Endothelial cell of umbilical vein (primary cell): Measurements from ENCODE around the gene PI4KB. TPM values are rescaled to one million over a fixed set of nuclear protein-coding genes. Genes with fewer than 3 reads are reported as not detected.

Experiments used
- BruUV-seq: library from RNA; stranded (reverse); fragments of 400-500 nt; replicated peaks from 2 replicates; lab custom pipeline; 2021; lab: Mats Ljungman, UMichigan
- CTCF ChIA-PET: fragments of 300-600, 350-600 bp; sonication (Branson Sonifier 250); formaldehyde crosslinking; loops from one replicate; lab custom pipeline; 2021; ENCODE audit warnings: antibody characterized with exemption, inconsistent platforms; lab: Charles Lee
- POLR2A ChIA-PET: fragments of 300-600, 350-600 bp; sonication (Branson Sonifier 250); formaldehyde crosslinking; loops from one replicate; lab custom pipeline; 2021; ENCODE audit warnings: antibody characterized with exemption, inconsistent platforms; lab: Charles Lee
- DNase-seq: peaks from one replicate; pipeline ENCODE4 v3.0.0-alpha.2; 2011; ENCODE audit warnings: low read depth, low spot score
- FAIRE-seq: peaks from 2 replicates; lab custom pipeline; 2011; peaks lifted over from hg19 to GRCh38; lab: Jason Lieb, UNC
- H2AFZ ChIP-seq: 2 replicates; pipeline ENCODE4 v1.6.0; 2012; ENCODE audit warnings: low read depth, low read length, control low read depth, inconsistent platforms
- H3K27ac ChIP-seq: 2 replicates; pipeline ENCODE4 v1.5.1; 2011; ENCODE audit warnings: low read depth, mild to moderate bottlenecking, control low read depth, low read length, moderate library complexity; ENCODE audit not compliant: insufficient read depth
- H3K27me3 ChIP-seq, 2 experiments: 2 replicates each; pipeline versions ENCODE4 v1.6.0 to v1.6.1; 2011; ENCODE audit warnings: low read length in 2 of 2, mixed read lengths in 1 of 2; ENCODE audit not compliant: control insufficient read depth in 2 of 2, insufficient read depth in 2 of 2
- H3K36me3 ChIP-seq, 2 experiments: 2 replicates in 1 of 2; 3 replicates in 1 of 2; pipeline ENCODE4 v1.5.1; 2011; ENCODE audit warnings: low read length in 2 of 2, mild to moderate bottlenecking in 1 of 2, moderate library complexity in 1 of 2; ENCODE audit not compliant: control insufficient read depth in 2 of 2, insufficient read depth in 2 of 2; ENCODE audit errors: extremely low read depth in 1 of 2
- H3K4me1 ChIP-seq: 3 replicates; pipeline ENCODE4 v1.5.1; 2011; ENCODE audit warnings: mild to moderate bottlenecking, low read length; ENCODE audit not compliant: control insufficient read depth, insufficient read depth; ENCODE audit errors: extremely low read depth
- H3K4me2 ChIP-seq: 2 replicates; pipeline ENCODE4 v1.6.1; 2011; ENCODE audit warnings: low read length, control low read depth, mixed read lengths; ENCODE audit not compliant: insufficient read depth
- H3K4me3 ChIP-seq, 3 experiments: fragments of 200-600 bp in 1 of 3; sonication (generic), shearing (Covaris generic) in 1 of 3; replicated peaks in 1 of 3; 2 replicates each; pipeline ENCODE4 v1.5.1; 2011 to 2016; ENCODE audit warnings: control low read depth in 3 of 3, low read length in 3 of 3, mild to moderate bottlenecking in 2 of 3, inconsistent platforms in 1 of 3, low read depth in 1 of 3, moderate library complexity in 1 of 3; ENCODE audit not compliant: insufficient read depth in 1 of 3
- H3K79me2 ChIP-seq: 2 replicates; pipeline ENCODE4 v1.6.0; 2012; ENCODE audit warnings: low read length, inconsistent platforms; ENCODE audit not compliant: control insufficient read depth, insufficient read depth
- H3K9ac ChIP-seq: replicated peaks from 2 replicates; pipeline ENCODE3; 2011; ENCODE audit warnings: low read length, control low read depth; ENCODE audit not compliant: insufficient read depth; ENCODE audit errors: extremely low read depth
- H3K9me1 ChIP-seq: replicated peaks from 3 replicates; pipeline ENCODE4 v1.6.0; 2011; ENCODE audit warnings: mild to moderate bottlenecking, low read length; ENCODE audit not compliant: control insufficient read depth, insufficient read depth; ENCODE audit errors: extremely low read depth
- H3K9me3 ChIP-seq: replicated peaks from 2 replicates; pipeline ENCODE4 v1.5.1; 2012; ENCODE audit warnings: low read length, inconsistent platforms; ENCODE audit not compliant: control insufficient read depth, insufficient read depth
- H4K20me1 ChIP-seq: replicated peaks from 2 replicates; pipeline ENCODE3; 2011; ENCODE audit warnings: mild to moderate bottlenecking, low read length; ENCODE audit not compliant: control insufficient read depth, insufficient read depth; ENCODE audit errors: extremely low read depth
- CTCF ChIP-seq, 2 donors: IDR thresholded peaks; 1 replicate in 1 of 2; 2 replicates in 1 of 2; pipeline ENCODE4 v1.5.1; 2011; ENCODE audit warnings: low read length in 2 of 2, mild to moderate bottlenecking in 2 of 2, moderate library complexity in 2 of 2, control low read depth in 1 of 2, inconsistent platforms in 1 of 2, low read depth in 1 of 2; ENCODE audit not compliant: insufficient read depth in 1 of 2; ENCODE audit errors: extremely low read depth in 1 of 2
- EZH2 ChIP-seq: IDR thresholded peaks from 2 replicates; pipeline ENCODE4 v1.6.1; 2012; ENCODE audit warnings: borderline replicate concordance, low read depth, mild to moderate bottlenecking, moderate library complexity, low read length, inconsistent platforms; ENCODE audit not compliant: severe bottlenecking
- GATA2 ChIP-seq: IDR thresholded peaks from 2 replicates; pipeline ENCODE4 v1.7.0; 2011; ENCODE audit warnings: low read depth, mild to moderate bottlenecking, moderate library complexity, mixed read lengths, low read length; ENCODE audit not compliant: insufficient read length, insufficient read depth
- JUN ChIP-seq: IDR thresholded peaks from 2 replicates; pipeline ENCODE4 v1.6.1; 2011; ENCODE audit warnings: borderline replicate concordance, low read depth; ENCODE audit not compliant: insufficient read length, insufficient read depth
- MAX ChIP-seq: IDR thresholded peaks from 2 replicates; pipeline ENCODE4 v1.6.1; 2011; ENCODE audit not compliant: insufficient read depth, insufficient read length
- MYC ChIP-seq: IDR thresholded peaks from one replicate; pipeline ENCODE4 v1.6.1; 2011; ENCODE audit warnings: mild to moderate bottlenecking, low read depth, low read length
- POLR2A ChIP-seq: IDR thresholded peaks from 2 replicates; pipeline ENCODE4 v1.6.1; 2012; ENCODE audit warnings: low read depth, mild to moderate bottlenecking, control low read depth, low read length
- POLR2AphosphoS5 ChIP-seq: IDR thresholded peaks from 2 replicates; pipeline ENCODE4 v1.6.1; 2012; ENCODE audit warnings: low read depth, mild to moderate bottlenecking, control low read depth, low read length, moderate library complexity; ENCODE audit not compliant: insufficient read depth
- dilution Hi-C: fragments of 300-500 bp; cut with MboI; formaldehyde crosslinking; loops from one replicate; pipeline ENCODE4 v1.15.0; 2019; ENCODE audit warnings: low sequenced_read_pairs; ENCODE audit not compliant: extremely low pct_ligation_motif_present
- intact Hi-C: fragments of 100-400 bp; cut with micrococcal nuclease; formaldehyde crosslinking; loops from one replicate; pipeline ENCODE4 v1.10.0; 2022
- polyA plus RNA-seq, 4 experiments: library from polyadenylated mRNA; depleted of rRNA in 3 of 4; stranded (reverse) in 3 of 4; unstranded in 1 of 4; fragments of >200 nt; gene quantifications; 2 replicates each; pipeline versions ENCODE4 v1.2.1 to v1.2.3, GENCODE V29; 2011 to 2012; ENCODE audit warnings: missing spikeins in 1 of 4
- total RNA-seq: library from RNA; stranded (reverse); gene quantifications from 2 replicates; pipeline ENCODE4 v1.2.3, GENCODE V29; 2021

PI4KB gene
- total and polyA plus RNA-seq, 2 donors (not counting 3 experiments of a cell fraction or from before 2014, with no cell fraction given), result 60.9 to 67.8 TPM

GRCh38 chr1:151370211-151370911 is 43.1 kb upstream of the PI4KB start:
- no peak for DNase-seq
- H3K9me1 ChIP-seq, result no peaks in the 10 kb centered on the region
- no peak for TF ChIP-seq GATA2
- TF ChIP-seq POLR2AphosphoS5, result no peak
- no peak for TF ChIP-seq MAX
- no peak for TF ChIP-seq CTCF (IDR thresholded peaks at IDR 0.05; ENCODE audit: extremely low read depth in 1 of 2, insufficient read depth in 1 of 2, low read depth in 1 of 2, low read length in 2 of 2)
- TF ChIP-seq JUN, result no peak
- TF ChIP-seq MYC, result no peak
- no peak for TF ChIP-seq EZH2
- TF ChIP-seq POLR2A, result no peak
- H4K20me1 ChIP-seq, result no peaks in the 10 kb centered on the region
- ChIA-PET POLR2A (interaction anchor here (0.6 kb wide), 1 partner anchor 89 kb away, joined by 3 read pairs; the partner anchor contains the start of gene POGZ), CTCF (interaction anchor here (0.8 to 2.0 kb wide), 3 partner anchors 15 to 30 kb away, joined by 4 to 10 read pairs (median 5); no protein-coding TSS in a partner anchor)
- no peak overlapping the region for H3K27ac ChIP-seq
- H3K36me3 ChIP-seq, result no peaks in the 10 kb centered on the region
- peaks cover 8% of the 10 kb centered on the region for H3K4me1 ChIP-seq
- no TSS peak for BruUV-seq
- no peak for FAIRE-seq
- no peak overlapping the region for H2AFZ ChIP-seq
- H3K4me3 ChIP-seq, result no peak overlapping the region
- no peak overlapping the region for H3K4me2 ChIP-seq
- intact Hi-C loops (no loop called here), dilution Hi-C loops (no loop called here)
- no peaks in the 10 kb centered on the region for H3K9me3 ChIP-seq
- H3K27me3 ChIP-seq, result no peaks in the 10 kb centered on the region
- H3K9ac ChIP-seq, result no peak overlapping the region
- no peaks in the 10 kb centered on the region for H3K79me2 ChIP-seq
